WTC11 (cell line): ENCODE data around the gene PMF1. TPM values are rescaled to one million over a fixed set of nuclear protein-coding genes. Genes with fewer than 3 reads are reported as not detected.

Experiments
- ATAC-seq: fragments of 200-7000 bp; cut with Tn5 transposase; 2 replicates; pipeline ENCODE4 v1.10.0; 2021; ENCODE audit warnings: mild to moderate bottlenecking, moderate library complexity
- CTCF ChIA-PET: fragments of 300-600 bp; sonication (Branson Sonifier 250); formaldehyde crosslinking; loops from one replicate; lab custom pipeline; 2021; ENCODE audit warnings: antibody characterized with exemption; lab: Charles Lee
- POLR2A ChIA-PET: fragments of 350-600 bp; sonication (Branson Sonifier 250); formaldehyde crosslinking; loops from one replicate; lab custom pipeline; 2021; ENCODE audit warnings: antibody characterized with exemption; lab: Charles Lee
- DNase-seq: peaks from one replicate; pipeline ENCODE4 v3.0.0; 2021; ENCODE audit warnings: low spot score
- H3K27ac Mint-ChIP-seq: 2 replicates; pipeline ENCODE4 v1.8.0; 2021; ENCODE audit warnings: mixed read lengths
- H3K27me3 Mint-ChIP-seq: 2 replicates; pipeline ENCODE4 v1.8.0; 2021; ENCODE audit warnings: low read depth, mild to moderate bottlenecking, moderate library complexity, mixed read lengths
- H3K36me3 Mint-ChIP-seq: 2 replicates; pipeline ENCODE4 v1.8.0; 2021; ENCODE audit warnings: mixed read lengths
- H3K4me1 Mint-ChIP-seq: 2 replicates; pipeline ENCODE4 v1.8.0; 2022; ENCODE audit warnings: mixed read lengths
- H3K4me3 Mint-ChIP-seq: 2 replicates; pipeline ENCODE4 v1.8.0; 2021; ENCODE audit warnings: mild to moderate bottlenecking, moderate library complexity, mixed read lengths
- H3K9me3 Mint-ChIP-seq: 2 replicates; pipeline ENCODE4 v1.8.0; 2021; ENCODE audit warnings: mixed read lengths
- ARID4B ChIP-seq: sonication (generic); formaldehyde crosslinking; IDR thresholded peaks from 2 replicates; pipeline ENCODE4 v1.8.0; 2023; ENCODE audit warnings: missing genetic modification reagents, mild to moderate bottlenecking, borderline replicate concordance
- CDX4 ChIP-seq: fragments of 250-450 bp; sonication (Bioruptor Pico); IDR thresholded peaks from 2 replicates; pipeline ENCODE4 v1.9.0; 2021; ENCODE audit warnings: moderate library complexity, mild to moderate bottlenecking, inconsistent platforms, borderline replicate concordance
- E2F4 ChIP-seq: sonication (generic); formaldehyde crosslinking; IDR thresholded peaks from 2 replicates; pipeline ENCODE4 v1.8.1; 2022; ENCODE audit warnings: low read depth, mild to moderate bottlenecking, moderate library complexity, missing genetic modification reagents, borderline replicate concordance
- JAZF1 ChIP-seq: fragments of 250-450 bp; sonication (Bioruptor Pico); IDR thresholded peaks from 2 replicates; pipeline ENCODE4 v1.9.0; 2021; ENCODE audit warnings: moderate library complexity, mild to moderate bottlenecking, inconsistent platforms
- JUN ChIP-seq: sonication (generic); formaldehyde crosslinking; IDR thresholded peaks from 2 replicates; pipeline ENCODE4 v1.8.0; 2023; ENCODE audit warnings: mild to moderate bottlenecking, missing genetic modification reagents
- NR2C2 ChIP-seq: sonication (generic); formaldehyde crosslinking; IDR thresholded peaks from 2 replicates; pipeline ENCODE4 v1.8.0; 2022; ENCODE audit warnings: mild to moderate bottlenecking, missing genetic modification reagents
- USF1 ChIP-seq: sonication (generic); formaldehyde crosslinking; IDR thresholded peaks from 2 replicates; pipeline ENCODE4 v1.8.0; 2022; ENCODE audit warnings: mild to moderate bottlenecking, missing genetic modification reagents
- ZMAT4 ChIP-seq: fragments of 250-450 bp; sonication (Bioruptor Pico); IDR thresholded peaks from 2 replicates; pipeline ENCODE4 v1.9.0; 2021; ENCODE audit warnings: mild to moderate bottlenecking
- ZNF317 ChIP-seq: sonication (generic); formaldehyde crosslinking; IDR thresholded peaks from 2 replicates; pipeline ENCODE4 v1.8.1; 2023; ENCODE audit warnings: low read depth, mild to moderate bottlenecking, moderate library complexity, missing genetic modification reagents, borderline replicate concordance
- ZNF396 ChIP-seq: fragments of 250-450 bp; sonication (Bioruptor Pico); IDR thresholded peaks from 2 replicates; pipeline ENCODE4 v1.8.0; 2021; ENCODE audit warnings: mild to moderate bottlenecking, moderate library complexity, borderline replicate concordance
- ZNF512 ChIP-seq: sonication (generic); formaldehyde crosslinking; IDR thresholded peaks from 2 replicates; pipeline ENCODE4 v1.8.1; 2022; ENCODE audit warnings: missing genetic modification reagents, borderline replicate concordance
- ZNF532 ChIP-seq: fragments of 250-450 bp; sonication (Bioruptor Pico); IDR thresholded peaks from 2 replicates; pipeline ENCODE4 v1.9.0; 2021; ENCODE audit warnings: mild to moderate bottlenecking, borderline replicate concordance
- ZSCAN18 ChIP-seq: fragments of 250-450 bp; sonication (Bioruptor Pico); IDR thresholded peaks from 2 replicates; pipeline ENCODE4 v2.1.2; 2022; ENCODE audit warnings: mild to moderate bottlenecking, moderate library complexity
- total RNA-seq: library from RNA; stranded (reverse); gene quantifications from 3 replicates; pipeline ENCODE4 v1.2.3, GENCODE V29; 2021

PMF1 gene
- total RNA-seq, 1 experiment from 2014 or later: 129 TPM

GRCh38 chr1:156238248-156238647 lies 25.4 kb downstream of the PMF1 start:
- ATAC-seq (no peak), DNase-seq (no peak)
- POLR2A ChIA-PET: no interaction called here
- CTCF ChIA-PET: interaction anchor here (1.2 to 1.6 kb wide), 3 partner anchors 13 to 97 kb away, joined by 3 to 9 read pairs (median 5); no protein-coding TSS in a partner anchor
- no peak for TF ChIP-seq E2F4 (CRISPR knock-in tag)
- TF ChIP-seq ZNF532 (CRISPR knock-in tag): no peak
- no peak for TF ChIP-seq ZNF317 (CRISPR knock-in tag)
- no peak for TF ChIP-seq JUN (CRISPR knock-in tag)
- no peak for TF ChIP-seq ZNF396
- no peak for TF ChIP-seq JAZF1 (CRISPR knock-in tag)
- TF ChIP-seq NR2C2 (CRISPR knock-in tag): no peak
- TF ChIP-seq CDX4: no peak
- TF ChIP-seq ARID4B (CRISPR knock-in tag): no peak
- TF ChIP-seq ZMAT4: no peak
- no peak for TF ChIP-seq ZSCAN18
- TF ChIP-seq ZNF512 (CRISPR knock-in tag): no peak
- no peak for TF ChIP-seq USF1 (CRISPR knock-in tag)
- peaks cover 41% of the 10 kb centered on the region for H3K36me3 Mint-ChIP-seq
- H3K27ac Mint-ChIP-seq: no peak overlapping the region
- H3K4me1 Mint-ChIP-seq: no peaks in the 10 kb centered on the region
- H3K4me3 Mint-ChIP-seq: no peak overlapping the region
- no peaks in the 10 kb centered on the region for H3K27me3 Mint-ChIP-seq
- H3K9me3 Mint-ChIP-seq: no peaks in the 10 kb centered on the region
